ENCODE data around the gene CNTNAP2.
"Not testable (repeated sequence)": the region's sequence is repeated elsewhere in the genome, so short reads cannot be mapped to it uniquely, and the experiment has no call there.

Gene CNTNAP2

GRCh38 chr7:146172112-146172511 is 55.5 kb downstream of the CNTNAP2 start:
- no peak for DNase-seq

- no peak for DNase-seq
Measured at GRCh38 chr7:146175716-146176115, 59.1 kb downstream of the CNTNAP2 start.

GRCh38 chr7:146176860-146177259 is 60.3 kb downstream of the CNTNAP2 start:
- no peak for DNase-seq

GRCh38 chr7:146177301-146177700 is 60.7 kb downstream of the CNTNAP2 start:
- DNase-seq = no peak

DNA sequence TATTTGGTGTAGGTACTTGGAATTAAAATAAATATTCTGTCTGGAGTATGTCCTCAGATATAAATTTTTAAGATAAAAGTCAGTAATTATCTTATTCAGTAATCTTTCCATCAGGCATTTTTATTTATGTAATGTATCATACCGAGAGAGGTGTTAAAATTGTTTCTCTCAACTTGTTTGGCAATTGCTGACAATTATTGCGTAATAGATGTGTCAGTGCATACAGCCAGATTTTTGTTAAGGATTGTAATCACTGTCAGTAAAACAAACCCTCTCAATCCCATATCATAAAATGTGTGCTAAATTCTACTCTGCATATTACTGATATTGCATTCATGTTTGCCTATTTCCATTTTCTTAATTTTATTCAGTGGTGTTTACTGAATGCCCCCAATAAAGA is 69.2 kb downstream of the CNTNAP2 start:
- DNase-seq = no peak

GRCh38 chr7:146191428-146191827 is 74.8 kb downstream of the CNTNAP2 start:
- DNase-seq = not testable (repeated sequence)

DNA sequence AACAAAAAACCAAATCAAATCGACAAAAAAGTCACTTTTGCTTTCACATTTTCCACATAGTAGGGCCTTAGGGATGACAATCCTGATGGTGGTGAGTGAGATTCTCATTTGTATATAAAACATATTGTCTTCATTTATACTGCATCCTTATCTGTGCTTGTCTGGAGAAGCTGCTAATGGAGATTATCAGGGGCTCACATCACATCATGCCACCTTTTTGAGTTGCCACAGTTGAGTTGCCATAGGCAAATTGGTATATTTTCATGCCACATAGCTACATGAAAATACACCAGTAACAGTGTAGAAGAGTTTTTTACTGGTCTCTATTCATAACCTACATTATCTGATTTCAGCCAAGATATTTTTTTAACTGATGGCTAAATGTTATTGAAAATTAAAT is 85.3 kb downstream of the CNTNAP2 start:
- no peak for DNase-seq

DNA sequence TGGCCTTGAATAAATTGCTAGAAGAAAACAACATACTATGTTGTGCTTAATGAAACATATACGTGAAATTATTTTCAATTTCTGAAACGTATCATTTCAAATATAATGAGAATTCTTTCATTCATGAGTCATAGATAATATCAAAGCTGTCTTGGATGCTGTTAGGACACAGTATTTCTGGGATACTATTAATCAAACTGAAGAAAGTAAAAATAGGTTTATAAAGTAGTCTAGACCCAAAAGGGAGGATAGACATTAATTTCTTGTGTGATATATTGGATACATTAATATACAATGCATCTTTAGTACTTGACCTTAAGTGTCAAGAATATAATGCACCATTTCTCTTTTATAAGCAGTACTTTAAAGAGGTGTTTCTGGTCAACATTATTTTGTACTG is 89.7 kb downstream of the CNTNAP2 start:
- no peak for DNase-seq

GRCh38 chr7:146208492-146208891 is 91.9 kb downstream of the CNTNAP2 start:
- no peak for DNase-seq

- no peak for DNase-seq
Measured at GRCh38 chr7:146214842-146215241, 98.2 kb downstream of the CNTNAP2 start.

- no peak for DNase-seq
Measured at GRCh38 chr7:146216396-146217041, 99.9 kb downstream of the CNTNAP2 start.

GRCh38 chr7:146223851-146224250 is 107.2 kb downstream of the CNTNAP2 start:
- DNase-seq = no peak

DNA sequence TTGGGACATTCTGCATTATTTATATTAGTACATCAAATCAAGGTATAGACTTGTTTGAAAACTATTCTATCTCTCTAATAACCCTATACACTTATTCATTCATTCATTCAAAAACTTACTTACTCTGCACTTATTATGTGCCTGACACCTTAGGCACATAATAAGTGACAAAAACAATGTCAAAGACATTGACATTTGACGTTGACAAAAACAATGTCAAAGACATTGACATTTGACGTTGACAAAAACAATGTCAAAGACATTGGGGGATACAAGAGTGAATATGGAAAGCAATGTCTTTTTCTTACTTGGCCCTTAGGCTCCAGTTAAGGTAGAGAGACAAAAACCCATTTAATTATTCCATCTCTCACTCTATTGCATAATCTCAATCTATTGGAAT is 116.0 kb downstream of the CNTNAP2 start:
- no peak for DNase-seq

- no peak for DNase-seq
Measured at GRCh38 chr7:146235195-146235594, 118.6 kb downstream of the CNTNAP2 start.

DNA sequence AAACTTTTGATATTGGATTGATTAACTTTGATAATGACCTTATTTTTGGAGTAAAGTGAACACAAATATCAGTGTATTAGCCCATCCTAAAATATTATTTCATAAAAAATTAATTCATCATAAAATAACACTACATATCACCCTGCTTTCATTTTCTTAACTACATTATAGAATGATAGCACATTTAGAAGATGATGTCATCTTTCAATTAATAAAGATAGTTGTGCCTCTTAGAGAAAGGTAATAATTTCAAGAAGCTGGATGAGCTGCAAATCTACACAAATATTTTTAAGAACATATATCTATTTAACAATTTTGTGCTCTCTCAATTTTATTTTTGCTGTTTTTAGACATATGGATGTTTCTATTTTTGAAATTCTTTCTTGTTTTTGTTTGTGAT is 126.1 kb downstream of the CNTNAP2 start:
- no peak for DNase-seq

GRCh38 chr7:146247991-146248390 is 131.4 kb downstream of the CNTNAP2 start:
- not testable (repeated sequence) for DNase-seq

- DNase-seq = not testable (repeated sequence)
Measured at GRCh38 chr7:146248744-146249143, 132.1 kb downstream of the CNTNAP2 start.

DNA sequence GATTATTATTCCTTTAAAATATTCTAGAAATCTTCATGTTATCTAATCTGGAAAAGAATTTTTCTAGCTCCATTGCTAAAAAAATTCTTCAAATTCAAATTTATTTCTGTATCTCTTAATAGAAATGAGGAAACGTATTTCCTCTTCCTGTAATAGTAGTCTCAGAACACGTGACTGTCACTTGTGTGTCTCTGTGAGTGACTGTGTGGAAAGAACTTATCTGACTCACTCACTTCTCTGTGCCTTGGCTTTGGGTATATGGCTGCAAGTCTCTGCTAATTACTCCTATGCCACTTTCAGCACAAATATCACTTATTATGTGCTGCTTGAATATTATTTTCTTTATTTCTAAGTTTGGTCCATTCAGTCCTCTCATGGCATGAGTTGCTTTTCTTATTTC is 132.7 kb downstream of the CNTNAP2 start:
- no peak for DNase-seq

GRCh38 chr7:146255609-146256008 is 139.0 kb downstream of the CNTNAP2 start:
- no peak for DNase-seq

DNA sequence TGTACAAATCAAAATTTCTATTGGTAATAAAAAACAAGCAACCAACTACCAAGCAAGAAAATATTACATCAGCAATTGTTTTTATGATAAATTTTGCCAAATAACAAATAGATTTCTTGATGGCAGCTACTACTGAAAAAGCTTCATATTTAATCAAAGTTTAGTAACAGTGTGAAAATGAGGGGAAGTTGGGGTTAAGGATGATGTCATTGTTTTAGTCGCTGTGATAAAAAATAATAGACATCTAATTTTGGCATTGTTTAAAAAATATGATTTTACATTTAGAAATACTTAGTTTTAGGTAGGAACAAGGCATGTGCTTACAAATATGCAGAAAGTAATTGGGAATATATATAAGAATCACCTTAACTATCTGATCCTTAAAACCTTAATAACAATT is 145.9 kb downstream of the CNTNAP2 start:
- DNase-seq = no peak

GRCh38 chr7:146276888-146277287 is 160.3 kb downstream of the CNTNAP2 start:
- no peak for DNase-seq

GRCh38 chr7:146285418-146285817 is 168.8 kb downstream of the CNTNAP2 start:
- no peak for DNase-seq

DNA sequence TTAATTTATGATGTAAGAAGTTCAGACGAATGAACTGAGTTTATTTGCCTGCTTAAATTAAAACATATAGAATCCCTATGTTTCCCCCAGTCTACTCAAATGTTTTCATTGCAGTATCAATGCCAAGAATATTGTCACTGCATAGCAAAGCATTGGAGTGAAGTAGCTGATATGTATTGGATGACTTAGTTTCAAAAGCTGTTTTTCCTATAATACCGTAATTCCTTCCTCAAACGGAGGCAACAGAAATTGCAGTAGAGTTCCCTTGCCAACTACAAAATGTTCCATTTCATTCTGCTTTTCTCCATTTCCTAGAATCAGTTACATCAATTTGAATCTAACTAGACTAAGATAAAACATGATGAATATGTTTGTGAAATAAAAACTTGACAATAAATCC is 174.1 kb downstream of the CNTNAP2 start:
- DNase-seq = no peak

- no peak for DNase-seq
Measured at GRCh38 chr7:146291900-146292299, 175.3 kb downstream of the CNTNAP2 start.

GRCh38 chr7:146296028-146296427 is 179.4 kb downstream of the CNTNAP2 start:
- no peak for DNase-seq

- DNase-seq = no peak
Measured at GRCh38 chr7:146314962-146315361, 198.4 kb downstream of the CNTNAP2 start.
